SK-N-SH (cell line): ENCODE data around the gene VANGL2. TPM values are rescaled to one million over a fixed set of nuclear protein-coding genes. Genes with fewer than 3 reads are reported as not detected.

Experiments used
- CTCF ChIA-PET: fragments of 300-600, 350-600 bp; formaldehyde crosslinking; extraction: SDS; loops from one replicate; lab custom pipeline; 2021; lab: Yijun Ruan, JAX
- POLR2A ChIA-PET: fragments of 350-600 bp; sonication (Branson Sonifier 250); formaldehyde crosslinking; extraction: SDS; loops from one replicate; lab custom pipeline; 2020; ENCODE audit warnings: antibody characterized with exemption, inconsistent platforms; lab: Yijun Ruan, JAX
- DNase-seq: peaks from one replicate; pipeline ENCODE4 v3.0.0; 2012
- H2AFZ ChIP-seq: fragments of 200-600 bp; sonication (generic); 2 replicates; pipeline ENCODE4 v1.8.1; 2016; ENCODE audit warnings: antibody characterized with exemption, mild to moderate bottlenecking, low read depth
- H3F3A ChIP-seq: fragments of 200-600 bp; sonication (generic); replicated peaks from 2 replicates; pipeline ENCODE3; 2016; ENCODE audit warnings: antibody characterized with exemption, mild to moderate bottlenecking; ENCODE audit not compliant: insufficient read depth
- H3K27ac ChIP-seq, 2 experiments: fragments of 200-500 bp in 1 of 2; fragments of 200-600 bp in 1 of 2; sonication (Bioruptor generic) in 1 of 2; sonication (generic), shearing (Covaris generic) in 1 of 2; 2 replicates each; pipeline versions ENCODE4 v1.5.1 to v1.6.1; 2014 to 2016; ENCODE audit warnings: low read depth in 2 of 2, inconsistent platforms in 1 of 2, low read length in 1 of 2, mild to moderate bottlenecking in 1 of 2, mixed read lengths in 1 of 2
- H3K27me3 ChIP-seq: fragments of 200-600 bp; sonication (generic), shearing (Covaris generic); 2 replicates; pipeline ENCODE4 v1.6.1; 2016; ENCODE audit warnings: mixed run types; ENCODE audit not compliant: insufficient read depth
- H3K36me3 ChIP-seq, 2 experiments: fragments of 200-500 bp in 1 of 2; fragments of 200-600 bp in 1 of 2; sonication (Bioruptor generic) in 1 of 2; sonication (generic) in 1 of 2; replicated peaks in 1 of 2; 2 replicates each; pipeline versions ENCODE3 to v1.5.1; 2014 to 2016; ENCODE audit warnings: low read length in 1 of 2, mild to moderate bottlenecking in 1 of 2; ENCODE audit not compliant: insufficient read depth in 2 of 2, control insufficient read depth in 1 of 2
- H3K4me1 ChIP-seq, 2 experiments: fragments of 200-500 bp in 1 of 2; fragments of 200-600 bp in 1 of 2; sonication (Bioruptor generic) in 1 of 2; sonication (generic), shearing (Covaris generic) in 1 of 2; 2 replicates each; pipeline versions ENCODE4 v1.5.1 to v1.6.1; 2014 to 2016; ENCODE audit warnings: low read depth in 1 of 2, low read length in 1 of 2, mixed run types in 1 of 2; ENCODE audit not compliant: insufficient read depth in 2 of 2, control insufficient read depth in 1 of 2
- H3K4me2 ChIP-seq: fragments of 200-600 bp; sonication (generic), shearing (Covaris generic); 2 replicates; pipeline ENCODE4 v1.6.1; 2017; ENCODE audit warnings: mixed run types
- H3K4me3 ChIP-seq, 2 experiments: fragments of 200-500 bp in 1 of 2; fragments of 200-600 bp in 1 of 2; sonication (Bioruptor generic) in 1 of 2; sonication (generic), shearing (Covaris generic) in 1 of 2; 2 replicates each; pipeline versions ENCODE4 v1.5.1 to v1.8.1; 2014 to 2016; ENCODE audit warnings: low read depth in 2 of 2, inconsistent platforms in 1 of 2, low read length in 1 of 2, mild to moderate bottlenecking in 1 of 2, mixed read lengths in 1 of 2, moderate library complexity in 1 of 2
- H3K79me2 ChIP-seq: fragments of 200-600 bp; sonication (generic); 2 replicates; pipeline ENCODE4 v1.8.1; 2017; ENCODE audit warnings: mild to moderate bottlenecking; ENCODE audit not compliant: insufficient read depth
- H3K9ac ChIP-seq: fragments of 200-600 bp; sonication (generic); 2 replicates; pipeline ENCODE4 v1.6.1; 2017; ENCODE audit warnings: mixed run types
- H3K9me2 ChIP-seq: fragments of 200-600 bp; sonication (generic); 2 replicates; pipeline ENCODE4 v1.6.1; 2017; ENCODE audit warnings: mixed run types
- H3K9me3 ChIP-seq: fragments of 200-600 bp; sonication (generic); 2 replicates; pipeline ENCODE4 v1.6.1; 2017; ENCODE audit warnings: mixed run types, mild to moderate bottlenecking, moderate library complexity
- H4K20me1 ChIP-seq: fragments of 200-600 bp; sonication (generic); 2 replicates; pipeline ENCODE4 v1.6.1; 2017; ENCODE audit warnings: mild to moderate bottlenecking, mixed run types; ENCODE audit not compliant: insufficient read depth
- CHD2 ChIP-seq: fragments of 150-350 bp; IDR thresholded peaks from 2 replicates; pipeline ENCODE4 v1.6.1; 2018; ENCODE audit warnings: low read length; ENCODE audit not compliant: partially characterized antibody
- CTCF ChIP-seq: fragments of 200-600 bp; sonication (generic); IDR thresholded peaks from 2 replicates; pipeline ENCODE4 v1.6.1; 2017; ENCODE audit warnings: antibody characterized with exemption, mild to moderate bottlenecking, moderate library complexity
- EP300 ChIP-seq, 2 experiments: IDR thresholded peaks; 2 replicates each; pipeline versions ENCODE4 v1.4.0 to v1.6.1; 2012; ENCODE audit warnings: borderline replicate concordance in 1 of 2, low read depth in 1 of 2, low read length in 1 of 2
- EZH2phosphoT487 ChIP-seq: fragments of 200-600 bp; sonication (generic); IDR thresholded peaks from 2 replicates; pipeline ENCODE4 v1.6.1; 2017; ENCODE audit warnings: low read depth, mixed run types, mild to moderate bottlenecking, antibody characterized with exemption, moderate library complexity, borderline replicate concordance
- FOSL2 ChIP-seq: IDR thresholded peaks from 2 replicates; pipeline ENCODE4 v1.4.0; 2012; ENCODE audit warnings: low read depth, mild to moderate bottlenecking, moderate library complexity, borderline replicate concordance
- FOXM1 ChIP-seq: IDR thresholded peaks from 2 replicates; pipeline ENCODE4 v1.4.0; 2012; ENCODE audit warnings: low read depth, mild to moderate bottlenecking
- GABPA ChIP-seq: IDR thresholded peaks from 2 replicates; pipeline ENCODE4 v1.4.0; 2012; ENCODE audit warnings: low read depth, mild to moderate bottlenecking
- JUND ChIP-seq: IDR thresholded peaks from 2 replicates; pipeline ENCODE4 v1.4.0; 2012
- MAX ChIP-seq: IDR thresholded peaks from 2 replicates; pipeline ENCODE4 v1.4.0; 2012; ENCODE audit warnings: low read depth
- MEF2A ChIP-seq: IDR thresholded peaks from 2 replicates; pipeline ENCODE4 v1.4.0; 2012; ENCODE audit warnings: low read depth, borderline replicate concordance
- MXI1 ChIP-seq: IDR thresholded peaks from 2 replicates; pipeline ENCODE4 v1.6.1; 2012; ENCODE audit warnings: mild to moderate bottlenecking, low read depth, low read length, improper control_type of control experiment
- PBX3 ChIP-seq: IDR thresholded peaks from 2 replicates; pipeline ENCODE4; 2012
- POLR2AphosphoS5 ChIP-seq: IDR thresholded peaks from 2 replicates; pipeline ENCODE4 v1.6.1; 2012; ENCODE audit warnings: low read depth, low read length
- RAD21 ChIP-seq: IDR thresholded peaks from 2 replicates; pipeline ENCODE4 v1.6.1; 2012; ENCODE audit warnings: mild to moderate bottlenecking, low read length
- RCOR1 ChIP-seq: fragments of 150-350 bp; IDR thresholded peaks from 2 replicates; pipeline ENCODE4 v1.6.1; 2017; ENCODE audit warnings: antibody characterized with exemption, low read length
- REST ChIP-seq: IDR thresholded peaks from 2 replicates; pipeline ENCODE4 v1.6.1; 2012; ENCODE audit warnings: mild to moderate bottlenecking, low read depth, low read length, moderate library complexity
- SMC3 ChIP-seq: IDR thresholded peaks from 2 replicates; pipeline ENCODE4 v1.6.1; 2012; ENCODE audit warnings: low read depth, low read length, improper control_type of control experiment
- TEAD4 ChIP-seq: IDR thresholded peaks from 2 replicates; pipeline ENCODE4 v1.4.0; 2012; ENCODE audit warnings: mild to moderate bottlenecking, borderline replicate concordance; ENCODE audit not compliant: insufficient read depth
- USF1 ChIP-seq: IDR thresholded peaks from 2 replicates; pipeline ENCODE4 v1.4.0; 2012; ENCODE audit warnings: low read depth, borderline replicate concordance
- YY1 ChIP-seq: IDR thresholded peaks from 2 replicates; pipeline ENCODE4 v1.4.0; 2012; ENCODE audit warnings: low read depth, mild to moderate bottlenecking
- WGBS: methylation state at CpG from one replicate; pipeline ENCODE4 v1.1.6; 2017; ENCODE audit warnings: low lambda C conversion rate; 5-methylcytosine and 5-hydroxymethylcytosine counted together
- polyA plus RNA-seq, 3 experiments: library from polyadenylated mRNA; depleted of rRNA; stranded (reverse); fragments of >200 nt; gene quantifications; 2 replicates each; pipeline ENCODE4 v1.2.3, GENCODE V29; 2012

The VANGL2 gene
- polyA plus RNA-seq, 1 of the 3 experiments (the other 2 are of a cell fraction), result 13.4 TPM

- Histone ChIP-seq H3F3A (no peaks in the 10 kb centered on the region), H3K27ac (no peak overlapping the region), H4K20me1 (no peaks in the 10 kb centered on the region), H2AFZ (no peak overlapping the region), H3K4me2 (no peak overlapping the region), H3K4me1 (peaks cover 0 to 16% of the 10 kb centered on the region in 2 experiments; a peak in 1 of 4 replicates), H3K27me3 (no peaks in the 10 kb centered on the region), H3K36me3 (peaks cover 0 to 21% of the 10 kb centered on the region in 2 experiments), H3K79me2 (no peaks in the 10 kb centered on the region), H3K4me3 (no peak overlapping the region), H3K9me2 (no peaks in the 10 kb centered on the region), H3K9ac (no peak overlapping the region), H3K9me3 (no peaks in the 10 kb centered on the region)
- WGBS, result 91% methylated on average over 26 of the region's 34 CpGs
- DNase-seq, result no peak
- ChIA-PET POLR2A (no interaction called here), CTCF (interaction anchor here (2.0 kb wide), 1 partner anchor 43 kb away, joined by 7 read pairs; no protein-coding TSS in a partner anchor)
- TF ChIP-seq SMC3 (no peak), RAD21 (no peak), CTCF (no peak), EP300 (IDR thresholded peaks at IDR 0.05; ENCODE audit: borderline replicate concordance in 1 of 2, low read depth in 1 of 2, low read length in 1 of 2) (no peak), YY1 (no peak), GABPA (no peak), CHD2 (no peak), FOSL2 (no peak), RCOR1 (no peak), EZH2phosphoT487 (no peak), TEAD4 (no peak)
Observed at GRCh38 chr1:160419150-160419837, 18.9 kb downstream of the VANGL2 start.

- no peaks in the 10 kb centered on the region for H3K9me3 ChIP-seq
- H3K4me1 ChIP-seq, result peaks cover 0 to 16% of the 10 kb centered on the region in 2 experiments; a peak in 1 of 4 replicates
- no peaks in the 10 kb centered on the region for H3K79me2 ChIP-seq
- peaks cover 0 to 26% of the 10 kb centered on the region in 2 experiments for H3K36me3 ChIP-seq
- no peak for DNase-seq
- H3K9ac ChIP-seq, result no peak overlapping the region
- no peak overlapping the region for H3K4me2 ChIP-seq
- ChIA-PET CTCF (no interaction called here), POLR2A (no interaction called here)
- no peaks in the 10 kb centered on the region for H3F3A ChIP-seq
- no peak overlapping the region for H2AFZ ChIP-seq
- no peak overlapping the region for H3K4me3 ChIP-seq
- H3K27ac ChIP-seq, result no peak overlapping the region
- no peaks in the 10 kb centered on the region for H4K20me1 ChIP-seq
- no peaks in the 10 kb centered on the region for H3K9me2 ChIP-seq
- no peaks in the 10 kb centered on the region for H3K27me3 ChIP-seq
- WGBS, result 100% methylated on average over 1 of the region's 4 CpGs
- TF ChIP-seq RCOR1, result no peak
- TF ChIP-seq MEF2A, result no peak
- no peak for TF ChIP-seq PBX3
- TF ChIP-seq USF1, result no peak
- no peak for TF ChIP-seq JUND
- TF ChIP-seq FOXM1, result no peak
- no peak for TF ChIP-seq RAD21
- TF ChIP-seq MAX, result no peak
- TF ChIP-seq REST, result no peak
- TF ChIP-seq MXI1, result no peak
- no peak for TF ChIP-seq EZH2phosphoT487
- no peak for TF ChIP-seq POLR2AphosphoS5
Observed at GRCh38 chr1:160419838-160420169, 19.4 kb downstream of the VANGL2 start.
